SH-SY5Y (cell line): ENCODE data around the gene PWWP2B.

Experiments used
- GATA2 ChIP-seq: IDR thresholded peaks from 2 replicates; pipeline ENCODE4 v1.6.1; 2011; ENCODE audit warnings: mild to moderate bottlenecking, low read depth, low read length
- GATA3 ChIP-seq: IDR thresholded peaks from 2 replicates; pipeline ENCODE4 v1.6.1; 2011; ENCODE audit warnings: low read depth, mild to moderate bottlenecking, low read length, moderate library complexity

DNA sequence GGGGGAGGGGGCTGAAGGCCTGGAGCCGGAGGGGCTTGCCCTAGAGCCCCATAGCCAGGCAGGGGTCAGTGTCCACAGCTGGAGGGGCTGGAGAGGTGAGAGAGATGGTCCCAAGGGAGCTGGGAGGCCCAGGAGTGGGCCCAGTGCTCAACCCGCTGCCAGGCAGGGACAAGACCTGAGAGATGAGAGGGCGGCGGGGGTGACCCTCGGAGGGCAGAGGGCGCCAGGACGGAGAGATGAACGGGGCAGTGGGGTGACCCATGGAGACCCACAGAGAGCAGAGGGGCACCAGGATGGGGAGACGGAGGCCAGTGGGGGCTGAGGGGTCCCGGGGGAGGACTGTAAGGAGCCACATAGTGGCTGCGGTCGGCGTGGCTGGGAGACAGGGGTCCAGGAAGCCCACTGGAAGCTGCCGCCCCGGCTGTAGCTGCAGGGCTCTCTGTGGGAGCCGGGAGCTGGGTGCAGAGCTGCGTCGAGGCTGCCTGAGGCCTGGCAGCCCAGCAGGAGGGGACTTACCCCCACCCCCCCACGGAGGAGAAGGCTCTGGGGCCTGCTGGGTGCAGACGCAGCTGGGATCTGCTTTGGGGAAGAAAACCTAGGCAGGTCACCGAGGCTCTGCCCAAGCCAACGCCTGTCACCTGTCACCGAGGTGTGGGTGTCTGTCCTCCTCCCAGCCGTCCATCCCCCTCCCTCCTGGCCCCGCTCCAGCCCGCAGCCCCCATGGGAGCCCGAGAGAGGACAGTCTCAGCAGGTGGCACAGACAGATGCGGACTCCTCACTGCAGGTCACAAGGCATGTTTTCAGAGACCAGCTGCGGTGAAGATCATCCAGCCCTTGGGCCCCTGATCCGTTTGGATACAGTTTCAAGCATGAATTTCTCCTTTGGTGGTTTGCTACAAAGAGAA, 25.1 kb downstream of the PWWP2B start:
- TF ChIP-seq GATA2: no peak
- no peak for TF ChIP-seq GATA3
